Mesodermal cell (in vitro differentiated cells): ENCODE results near the gene TRPV4.

Experiments used
- H3K27ac ChIP-seq: 2 replicates; pipeline ENCODE4 v1.7.0; 2013; ENCODE audit warnings: mild to moderate bottlenecking, low read depth, low read length, moderate library complexity; ENCODE audit not compliant: severe bottlenecking
- H3K36me3 ChIP-seq: 2 replicates; pipeline ENCODE4 v1.7.1; 2013; ENCODE audit warnings: mild to moderate bottlenecking, low read length, moderate library complexity; ENCODE audit not compliant: control insufficient read depth, insufficient read depth
- H3K4me1 ChIP-seq: one replicate; pipeline ENCODE4 v1.7.1; 2013; ENCODE audit warnings: mild to moderate bottlenecking, low read length; ENCODE audit not compliant: insufficient read depth, control insufficient read depth, poor library complexity, severe bottlenecking
- H3K4me3 ChIP-seq: 2 replicates; pipeline ENCODE4 v1.7.0; 2013; ENCODE audit warnings: low read length, control low read depth, mild to moderate bottlenecking; ENCODE audit not compliant: insufficient read depth, poor library complexity, severe bottlenecking; ENCODE audit errors: extremely low read depth
- H3K9me3 ChIP-seq: 2 replicates; pipeline ENCODE4 v1.7.1; 2013; ENCODE audit warnings: mild to moderate bottlenecking, low read length, moderate library complexity; ENCODE audit not compliant: control insufficient read depth
- WGBS, 2 experiments: methylation state at CpG; one replicate each; pipeline ENCODE4 v1.1.5; 2013; ENCODE audit warnings: missing lambda C conversion rate in 2 of 2; ENCODE audit not compliant: insufficient coverage in 2 of 2; 5-methylcytosine and 5-hydroxymethylcytosine counted together

The TRPV4 gene

DNA sequence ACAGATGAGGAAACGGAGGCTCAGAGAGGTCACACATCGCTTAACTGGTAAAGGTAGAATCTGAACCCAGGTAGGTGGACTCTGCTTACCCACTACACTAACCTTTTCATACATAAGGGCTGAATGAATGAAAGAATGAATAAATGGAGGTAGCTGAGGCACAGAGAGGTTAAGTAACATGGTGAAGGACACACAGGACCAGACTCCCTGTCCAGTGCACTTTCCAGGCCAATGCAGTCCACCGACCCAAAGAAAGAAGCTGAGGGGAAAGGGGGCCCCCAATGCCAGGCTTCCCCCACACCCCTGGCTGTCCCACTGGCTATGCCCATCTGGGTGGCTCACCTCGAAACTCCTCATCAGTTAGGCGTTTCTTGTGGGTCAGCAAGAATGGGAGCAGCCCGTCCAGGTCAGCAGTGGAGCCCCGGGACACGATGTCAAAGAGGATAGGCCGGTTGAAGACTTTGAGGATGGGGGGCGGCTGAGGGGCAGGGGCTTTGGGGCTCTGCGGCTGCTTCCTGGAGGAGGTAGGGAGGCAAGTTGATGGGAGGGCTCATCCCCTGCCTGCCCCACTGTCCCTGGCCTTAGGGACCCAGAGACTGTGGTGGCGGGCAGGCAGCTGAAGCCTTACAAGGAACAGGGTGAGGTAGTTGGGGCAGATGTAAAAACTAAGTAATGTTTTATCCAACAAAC, 25.1 kb downstream of the TRPV4 start:
- Histone ChIP-seq H3K27ac (no peak overlapping the region), H3K4me1 (no peaks in the 10 kb centered on the region), H3K36me3 (no peaks in the 10 kb centered on the region), H3K4me3 (no peak overlapping the region), H3K9me3 (no peaks in the 10 kb centered on the region)
- 95% methylated on average over 7 to 9 of the region's 12 CpGs for WGBS, 2 experiments

- Histone ChIP-seq H3K27ac (no peak overlapping the region), H3K9me3 (no peaks in the 10 kb centered on the region), H3K4me1 (no peaks in the 10 kb centered on the region), H3K36me3 (no peaks in the 10 kb centered on the region), H3K4me3 (no peak overlapping the region)
- 39 to 42% methylated on average over 10 to 11 of the region's 12 CpGs for WGBS, 2 experiments
Observed at GRCh38 chr12:109804820-109805761, 28.1 kb downstream of the TRPV4 start.

DNA sequence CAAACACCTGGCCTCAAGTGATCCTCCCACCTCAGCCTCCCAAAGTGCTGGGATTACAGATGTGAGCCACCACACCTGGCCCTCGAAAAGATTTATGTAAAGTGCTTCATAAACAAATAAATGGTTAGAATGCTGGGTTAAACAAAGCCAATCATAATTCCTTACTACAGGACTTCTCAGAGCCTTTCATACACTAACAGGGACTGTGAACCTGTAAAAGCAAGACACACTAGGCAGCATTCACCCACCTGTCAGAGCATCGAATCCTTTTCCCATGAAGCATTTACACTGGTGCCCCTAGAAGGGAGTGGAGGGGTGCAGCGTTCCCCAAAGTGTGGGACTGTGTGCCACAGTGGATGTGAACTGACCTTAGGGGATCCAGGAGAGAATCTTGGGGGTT, 29.5 kb downstream of the TRPV4 start:
- Histone ChIP-seq H3K4me1 (no peaks in the 10 kb centered on the region), H3K9me3 (no peaks in the 10 kb centered on the region), H3K27ac (no peak overlapping the region), H3K36me3 (no peaks in the 10 kb centered on the region), H3K4me3 (no peak overlapping the region)
- no CpG with 5 or more reads among the region's 3 CpGs for WGBS, 2 experiments

- no peaks in the 10 kb centered on the region for H3K9me3 ChIP-seq
- no peak overlapping the region for H3K27ac ChIP-seq
- no peaks in the 10 kb centered on the region for H3K36me3 ChIP-seq
- no peak overlapping the region for H3K4me3 ChIP-seq
- 93 to 97% methylated on average over 14 to 15 of the region's 15 CpGs for WGBS, 2 experiments
- H3K4me1 ChIP-seq: no peaks in the 10 kb centered on the region
Observed at GRCh38 chr12:109802828-109803227, 30.4 kb downstream of the TRPV4 start.

- Histone ChIP-seq H3K9me3 (no peaks in the 10 kb centered on the region), H3K36me3 (no peaks in the 10 kb centered on the region), H3K4me3 (no peak overlapping the region), H3K27ac (no peak overlapping the region), H3K4me1 (no peaks in the 10 kb centered on the region)
- 94 to 97% methylated on average over 6 to 13 of the region's 13 CpGs for WGBS, 2 experiments
Observed at GRCh38 chr12:109800536-109800935, 32.7 kb downstream of the TRPV4 start.

DNA sequence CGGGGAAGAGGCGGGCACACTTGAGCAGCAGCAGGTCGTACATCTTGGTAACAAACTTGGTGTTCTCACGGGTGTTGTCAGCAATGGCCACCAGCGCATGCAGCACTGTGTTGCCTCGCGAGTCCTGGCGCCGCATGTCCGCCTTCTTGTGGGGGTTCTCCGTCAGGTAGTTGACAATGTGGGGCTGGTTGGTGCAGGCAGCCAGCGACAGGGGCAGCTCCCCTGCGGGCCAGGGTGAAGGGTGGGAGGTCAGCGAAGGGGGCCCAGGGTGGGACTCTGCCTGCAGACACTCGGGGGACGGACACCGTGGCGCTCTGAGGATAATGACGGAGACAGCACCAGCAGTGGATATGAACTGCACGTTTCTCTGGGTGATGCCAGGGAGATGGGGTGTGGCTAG, 34.5 kb downstream of the TRPV4 start:
- H3K27ac ChIP-seq: no peak overlapping the region
- 92 to 94% methylated on average over 11 to 20 of the region's 20 CpGs for WGBS, 2 experiments
- no peaks in the 10 kb centered on the region for H3K9me3 ChIP-seq
- no peaks in the 10 kb centered on the region for H3K4me1 ChIP-seq
- no peak overlapping the region for H3K4me3 ChIP-seq
- H3K36me3 ChIP-seq: no peaks in the 10 kb centered on the region

GRCh38 chr12:109797905-109798669, 35.1 kb downstream of the TRPV4 start:
- Histone ChIP-seq H3K9me3 (no peaks in the 10 kb centered on the region), H3K36me3 (no peaks in the 10 kb centered on the region), H3K27ac (no peak overlapping the region), H3K4me1 (no peaks in the 10 kb centered on the region), H3K4me3 (no peak overlapping the region)
- 87 to 93% methylated on average over 11 to 19 of the region's 19 CpGs for WGBS, 2 experiments

- H3K36me3 ChIP-seq: no peaks in the 10 kb centered on the region
- H3K4me1 ChIP-seq: no peaks in the 10 kb centered on the region
- H3K4me3 ChIP-seq: no peak overlapping the region
- H3K9me3 ChIP-seq: no peaks in the 10 kb centered on the region
- WGBS, 2 experiments: 100% methylated on average over 1 of the region's 2 CpGs
- H3K27ac ChIP-seq: no peak overlapping the region
Observed at GRCh38 chr12:109796057-109796456, 37.1 kb downstream of the TRPV4 start.

- Histone ChIP-seq H3K27ac (no peak overlapping the region), H3K9me3 (no peaks in the 10 kb centered on the region), H3K4me3 (no peak overlapping the region), H3K4me1 (no peaks in the 10 kb centered on the region), H3K36me3 (no peaks in the 10 kb centered on the region)
- 94 to 100% methylated on average over 2 of the region's 2 CpGs for WGBS, 2 experiments
Observed at GRCh38 chr12:109795023-109795422, 38.2 kb downstream of the TRPV4 start.

DNA sequence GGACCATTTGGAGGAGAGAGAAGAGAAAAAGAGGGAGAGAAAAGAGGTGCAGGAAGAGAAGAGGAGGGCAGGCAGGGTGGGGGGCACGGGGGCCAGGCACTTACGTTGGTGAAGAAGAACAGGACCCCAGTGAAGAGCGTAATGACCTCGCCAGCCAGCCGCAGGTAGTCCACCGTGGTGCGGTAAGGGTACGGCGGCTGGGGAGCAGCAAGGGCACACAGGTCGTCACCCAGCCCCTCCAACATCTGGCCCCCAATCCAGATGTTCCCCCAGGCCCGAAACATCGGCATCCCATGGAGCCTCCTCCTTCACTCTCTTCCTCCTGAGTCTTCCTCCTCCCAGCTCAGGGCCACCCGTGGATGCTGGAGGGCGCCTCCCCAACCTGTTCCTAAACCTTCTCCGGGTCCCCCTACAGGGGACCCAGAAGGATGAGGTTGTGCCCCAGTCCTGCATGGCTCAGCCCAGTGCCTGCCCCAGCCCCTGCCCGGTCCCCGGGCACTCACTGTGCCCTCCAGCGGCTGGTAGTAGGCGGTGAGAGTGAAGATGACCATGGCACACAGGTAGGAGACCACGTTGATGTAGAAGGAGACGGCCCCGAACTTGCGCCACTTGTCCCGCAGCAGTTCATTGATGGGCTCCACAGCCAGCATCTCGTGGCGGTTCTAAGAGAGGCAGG, 39.2 kb downstream of the TRPV4 start:
- 91 to 95% methylated on average over 22 to 25 of the region's 26 CpGs for WGBS, 2 experiments
- no peaks in the 10 kb centered on the region for H3K36me3 ChIP-seq
- no peak overlapping the region for H3K27ac ChIP-seq
- H3K9me3 ChIP-seq: no peaks in the 10 kb centered on the region
- no peak overlapping the region for H3K4me3 ChIP-seq
- H3K4me1 ChIP-seq: no peaks in the 10 kb centered on the region
